ENCODE measurements around the gene C19orf38. TPM values are rescaled to one million over a fixed set of nuclear protein-coding genes. Genes with fewer than 3 reads are reported as not detected.
A peak's percentile ranks its signal among the peaks of the same experiment; 100 is the strongest.

Gene C19orf38
- total RNA-seq, 2 experiments from 2014 or later, result 1.8 to 2.1 TPM

GRCh38 chr19:10808937-10809649, 39.1 kb upstream of the C19orf38 start:
- no peaks in the 10 kb centered on the region for H3K9me3 ChIP-seq (ENCODE audit: control insufficient read depth in 1 of 2, insufficient read depth in 1 of 2, low read length in 2 of 2)
- peak overlapping the region; percentile 32 for H3K27ac Mint-ChIP-seq
- no peak overlapping the region for H3K4me3 Mint-ChIP-seq
- H3K4me3 ChIP-seq (ENCODE audit: low read length), result no peak overlapping the region
- H3K9me3 Mint-ChIP-seq, result no peaks in the 10 kb centered on the region
- H3K27me3 Mint-ChIP-seq, result no peaks in the 10 kb centered on the region
- peaks cover 28% of the 10 kb centered on the region for H3K4me1 ChIP-seq (ENCODE audit: insufficient read depth, low read length)
- no peaks in the 10 kb centered on the region for H3K27me3 ChIP-seq (ENCODE audit: control insufficient read depth in 1 of 2, insufficient read depth in 2 of 2, low read length in 2 of 2)
- ChIA-PET POLR2A (no interaction called here), CTCF (interaction anchor here (0.5 kb wide), 1 partner anchor 164 kb away, joined by 4 read pairs; no protein-coding TSS in a partner anchor)
- peaks cover 68% of the 10 kb centered on the region for H3K36me3 Mint-ChIP-seq (ENCODE audit: low read depth)
- peak overlapping the region in 1 of 2 donors; percentile 44 for H3K27ac ChIP-seq (ENCODE audit: low read depth in 1 of 2, low read length in 2 of 2)
- H3K4me1 Mint-ChIP-seq (ENCODE audit: low read depth), result peaks cover 17% of the 10 kb centered on the region
- intact Hi-C loops (cut with DNase I, micrococcal nuclease), result no loop called here
- H3K36me3 ChIP-seq (ENCODE audit: insufficient read depth, low read length), result peaks cover 80% of the 10 kb centered on the region
- DNase-seq (peak in 9 of 14 experiments; percentile 15 to 62 (median 23)), ATAC-seq (ENCODE audit: poor library complexity) (peak; percentile 70)
- no peak for TF ChIP-seq CTCF (IDR thresholded peaks at IDR 0.05)

GRCh38 chr19:10809651-10810285, 38.4 kb upstream of the C19orf38 start:
- Mint-ChIP-seq H3K27ac (peak overlapping the region; percentile 32), H3K36me3 (ENCODE audit: low read depth) (peaks cover 68% of the 10 kb centered on the region), H3K4me3 (no peak overlapping the region), H3K9me3 (no peaks in the 10 kb centered on the region), H3K4me1 (ENCODE audit: low read depth) (peaks cover 22% of the 10 kb centered on the region), H3K27me3 (no peaks in the 10 kb centered on the region)
- Histone ChIP-seq H3K27ac (ENCODE audit: low read depth in 1 of 2, low read length in 2 of 2) (peak overlapping the region in 1 of 2 donors; percentile 44), H3K27me3 (ENCODE audit: control insufficient read depth in 1 of 2, insufficient read depth in 2 of 2, low read length in 2 of 2) (no peaks in the 10 kb centered on the region), H3K4me1 (ENCODE audit: insufficient read depth, low read length) (peaks cover 28% of the 10 kb centered on the region), H3K36me3 (ENCODE audit: insufficient read depth, low read length) (peaks cover 79% of the 10 kb centered on the region), H3K9me3 (ENCODE audit: control insufficient read depth in 1 of 2, insufficient read depth in 1 of 2, low read length in 2 of 2) (no peaks in the 10 kb centered on the region), H3K4me3 (ENCODE audit: low read length) (no peak overlapping the region)
- TF ChIP-seq CTCF (IDR thresholded peaks at IDR 0.05), result no peak
- intact Hi-C loops (cut with DNase I, micrococcal nuclease), result no loop called here
- CTCF ChIA-PET, result no interaction called here
- ATAC-seq (ENCODE audit: poor library complexity) (no peak), DNase-seq (peak in 2 of 14 experiments; percentile 41 to 47)
- POLR2A ChIA-PET, result no interaction called here

GRCh38 chr19:10811391-10812111, 36.7 kb upstream of the C19orf38 start:
- Histone ChIP-seq H3K36me3 (ENCODE audit: insufficient read depth, low read length) (peaks cover 80% of the 10 kb centered on the region), H3K9me3 (ENCODE audit: control insufficient read depth in 1 of 2, insufficient read depth in 1 of 2, low read length in 2 of 2) (no peaks in the 10 kb centered on the region), H3K27me3 (ENCODE audit: control insufficient read depth in 1 of 2, insufficient read depth in 2 of 2, low read length in 2 of 2) (no peaks in the 10 kb centered on the region), H3K27ac (ENCODE audit: low read depth in 1 of 2, low read length in 2 of 2) (no peak overlapping the region), H3K4me3 (ENCODE audit: low read length) (no peak overlapping the region), H3K4me1 (ENCODE audit: insufficient read depth, low read length) (peaks cover 38% of the 10 kb centered on the region)
- peaks cover 66% of the 10 kb centered on the region for H3K36me3 Mint-ChIP-seq (ENCODE audit: low read depth)
- no peak for DNase-seq
- H3K9me3 Mint-ChIP-seq, result no peaks in the 10 kb centered on the region
- ATAC-seq (ENCODE audit: poor library complexity), result no peak
- TF ChIP-seq CTCF (IDR thresholded peaks at IDR 0.05), result no peak
- no peak overlapping the region for H3K27ac Mint-ChIP-seq
- no peak overlapping the region for H3K4me3 Mint-ChIP-seq
- H3K27me3 Mint-ChIP-seq, result no peaks in the 10 kb centered on the region
- peaks cover 23% of the 10 kb centered on the region for H3K4me1 Mint-ChIP-seq (ENCODE audit: low read depth)
- intact Hi-C loops (cut with DNase I, micrococcal nuclease), result no loop called here
- ChIA-PET CTCF (no interaction called here), POLR2A (no interaction called here)
